Stomach (tissue), 9 donors: ENCODE data around the gene HIF1AN. TPM values are rescaled to one million over a fixed set of nuclear protein-coding genes. Genes with fewer than 3 reads are reported as not detected.

Source experiments
- DNase-seq, 2 donors: peaks; one replicate each; pipeline versions ENCODE4 v3.0.0 to v3.0.0-alpha.2; 2013 to 2019
- H3K27ac ChIP-seq, 5 donors: fragments of 200-600 bp in 4 of 5; sonication (generic) in 4 of 5; one replicate each; pipeline ENCODE4 v1.5.1; 2013 to 2019; ENCODE audit warnings: mild to moderate bottlenecking in 1 of 5, moderate library complexity in 1 of 5
- H3K27me3 ChIP-seq, 3 donors: fragments of 200-600 bp; sonication (generic); one replicate each; pipeline ENCODE4 v1.5.1; 2017 to 2019; ENCODE audit warnings: mixed run types in 1 of 3
- H3K36me3 ChIP-seq, 4 donors: fragments of 200-600 bp; sonication (generic); 1 replicate in 3 of 4; 2 replicates in 1 of 4; pipeline ENCODE4 v1.5.1; 2016 to 2019
- H3K4me1 ChIP-seq, 4 donors: fragments of 200-600 bp; sonication (generic); one replicate each; pipeline ENCODE4 v1.5.1; 2016 to 2019
- H3K4me3 ChIP-seq, 4 donors: fragments of 200-600 bp; sonication (generic) in 3 of 4; one replicate each; pipeline ENCODE4 v1.5.1; 2016 to 2019; ENCODE audit warnings: mild to moderate bottlenecking in 1 of 4
- H3K9me3 ChIP-seq, 4 donors: fragments of 200-600 bp; sonication (generic); one replicate each; pipeline ENCODE4 v1.5.1; 2016 to 2019
- CTCF ChIP-seq, 7 experiments: fragments of 450-650 bp in 4 of 7; fragments of 200-600 bp in 3 of 7; sonication (generic) in 3 of 7; IDR thresholded peaks; one replicate each; pipeline ENCODE4 v1.5.1; 2016 to 2019; ENCODE audit warnings: antibody characterized with exemption in 7 of 7, control low read depth in 2 of 7, mild to moderate bottlenecking in 1 of 7
- EP300 ChIP-seq: sonication (generic); formaldehyde crosslinking; IDR thresholded peaks from one replicate; pipeline ENCODE4 v1.6.1; 2017; ENCODE audit warnings: antibody characterized with exemption
- POLR2A ChIP-seq, 4 donors: fragments of 450-650 bp; IDR thresholded peaks; one replicate each; pipeline ENCODE4 v1.6.1; 2016; ENCODE audit warnings: antibody characterized with exemption in 4 of 4, control low read depth in 2 of 4, mild to moderate bottlenecking in 1 of 4, moderate library complexity in 1 of 4
- POLR2AphosphoS5 ChIP-seq, 3 donors: sonication (generic); formaldehyde crosslinking; IDR thresholded peaks; one replicate each; pipeline ENCODE4 v1.6.1; 2016; ENCODE audit warnings: antibody characterized with exemption in 3 of 3
- WGBS, 5 donors: extraction: QIAGEN DNeasy Blood & Tissue Kit in 3 of 5; methylation state at CpG; one replicate each; pipeline versions ENCODE4 v1.1.5 to v1.1.7; 2013 to 2018; 5-methylcytosine and 5-hydroxymethylcytosine counted together
- intact Hi-C: fragments of 100-400 bp; cut with DNase I; formaldehyde crosslinking; loops from one replicate; pipeline ENCODE4 v1.15.1; 2023; ENCODE audit warnings: low total_unique reads
- polyA plus RNA-seq, 3 donors: library from polyadenylated mRNA; stranded (reverse); fragments of 200-250 nt; gene quantifications; one replicate each; pipeline ENCODE4 v1.2.3, GENCODE V29; 2013
- total RNA-seq, 5 donors: library from RNA; depleted of rRNA; stranded (reverse); fragments of >200 nt; gene quantifications; one replicate each; pipeline versions ENCODE4 v1.1.0 to v1.2.3, GENCODE V29; 2014 to 2016
- donor health status: healthy with polysubstance abuse.
- donor health status: Bipolar disorder and iron deficiency.
- donor health status: healthy.

Gene HIF1AN
- total and polyA plus RNA-seq, 8 donors: 3.2 to 19.6 (median 6.3) TPM

GRCh38 chr10:100565206-100565985 is 29.7 kb downstream of the HIF1AN start:
- Histone ChIP-seq H3K4me1 (peaks cover 13 to 16% (median 15%) of the 10 kb centered on the region in 4 donors), H3K36me3 (no peaks in the 10 kb centered on the region), H3K27me3 (peaks cover 4 to 95% (median 58%) of the 10 kb centered on the region in 3 donors), H3K9me3 (peaks cover 0 to 7% (median 0%) of the 10 kb centered on the region in 4 donors), H3K4me3 (no peak overlapping the region), H3K27ac (no peak overlapping the region)
- intact Hi-C loops: no loop called here
- no peak for TF ChIP-seq EP300
- WGBS, 5 donors: 53 to 70% (median 61%) methylated on average over 9 of the region's 9 CpGs
- no peak for DNase-seq

GRCh38 chr10:100566561-100566960 is 30.8 kb downstream of the HIF1AN start:
- TF ChIP-seq CTCF (IDR thresholded peaks at IDR 0.05) (no peak), POLR2A (IDR thresholded peaks at IDR 0.05) (no peak), POLR2AphosphoS5 (IDR thresholded peaks at IDR 0.05) (no peak), EP300 (no peak)
- Histone ChIP-seq H3K9me3 (peaks cover 0 to 7% (median 0%) of the 10 kb centered on the region in 4 donors), H3K36me3 (no peaks in the 10 kb centered on the region), H3K4me3 (no peak overlapping the region), H3K27ac (no peak overlapping the region), H3K27me3 (peaks cover 4 to 100% (median 70%) of the 10 kb centered on the region in 3 donors), H3K4me1 (peaks cover 12 to 15% (median 14%) of the 10 kb centered on the region in 4 donors)
- DNase-seq: no peak
- intact Hi-C loops: no loop called here
- WGBS, 5 donors: 41 to 56% (median 49%) methylated on average over 3 of the region's 3 CpGs

GRCh38 chr10:100567249-100567648 is 31.5 kb downstream of the HIF1AN start:
- H3K36me3 ChIP-seq: no peaks in the 10 kb centered on the region
- 34 to 45% (median 42%) methylated on average over 11 of the region's 11 CpGs for WGBS, 5 donors
- intact Hi-C loops: no loop called here
- peaks cover 0 to 2% (median 0%) of the 10 kb centered on the region in 4 donors for H3K9me3 ChIP-seq
- TF ChIP-seq POLR2A (IDR thresholded peaks at IDR 0.05) (no peak), POLR2AphosphoS5 (IDR thresholded peaks at IDR 0.05) (no peak)
- H3K27ac ChIP-seq: no peak overlapping the region
- peaks cover 3 to 100% (median 65%) of the 10 kb centered on the region in 3 donors for H3K27me3 ChIP-seq
- DNase-seq: no peak
- H3K4me1 ChIP-seq: peaks cover 5 to 8% (median 7%) of the 10 kb centered on the region in 4 donors
- no peak overlapping the region for H3K4me3 ChIP-seq

GRCh38 chr10:100567826-100568225 is 32.1 kb downstream of the HIF1AN start:
- no peaks in the 10 kb centered on the region for H3K36me3 ChIP-seq
- WGBS, 5 donors: 15 to 25% (median 21%) methylated on average over 6 of the region's 6 CpGs
- TF ChIP-seq EP300 (no peak), POLR2AphosphoS5 (IDR thresholded peaks at IDR 0.05) (no peak)
- no peak for DNase-seq
- H3K9me3 ChIP-seq: no peaks in the 10 kb centered on the region
- H3K27ac ChIP-seq: no peak overlapping the region
- peaks cover 0 to 100% (median 60%) of the 10 kb centered on the region in 3 donors for H3K27me3 ChIP-seq
- peaks cover 0 to 2% (median 1%) of the 10 kb centered on the region in 4 donors for H3K4me1 ChIP-seq
- no peak overlapping the region for H3K4me3 ChIP-seq
- intact Hi-C loops: no loop called here

GRCh38 chr10:100568912-100569311 is 33.2 kb downstream of the HIF1AN start:
- intact Hi-C loops: no loop called here
- peaks cover 0 to 94% (median 57%) of the 10 kb centered on the region in 3 donors for H3K27me3 ChIP-seq
- no peak for DNase-seq
- no peaks in the 10 kb centered on the region for H3K4me1 ChIP-seq
- 72 to 85% (median 82%) methylated on average over 3 of the region's 3 CpGs for WGBS, 5 donors
- H3K36me3 ChIP-seq: no peaks in the 10 kb centered on the region
- no peak overlapping the region for H3K27ac ChIP-seq
- H3K4me3 ChIP-seq: no peak overlapping the region
- H3K9me3 ChIP-seq: no peaks in the 10 kb centered on the region
- TF ChIP-seq POLR2A (IDR thresholded peaks at IDR 0.05) (no peak), EP300 (no peak), POLR2AphosphoS5 (IDR thresholded peaks at IDR 0.05) (no peak), CTCF (IDR thresholded peaks at IDR 0.05) (no peak)
